A549 (cell line): ENCODE results near the gene ZDHHC19.

Experiments used
- CEBPB ChIP-seq, 2 experiments: fragments of >200 bp in 1 of 2; sonication (Bioruptor Twin) in 1 of 2; formaldehyde crosslinking in 1 of 2; IDR thresholded peaks; 2 replicates each; pipeline ENCODE4 v1.6.1; 2012 to 2016
- CHD2 ChIP-seq: fragments of 150-350 bp; IDR thresholded peaks from 2 replicates; pipeline ENCODE4 v1.6.1; 2014; ENCODE audit warnings: low read length; ENCODE audit not compliant: partially characterized antibody
- ESRRA ChIP-seq: fragments of 150-350 bp; IDR thresholded peaks from 2 replicates; pipeline ENCODE4 v1.6.1; 2014; ENCODE audit warnings: mild to moderate bottlenecking, low read length, borderline replicate concordance
- HDAC2 ChIP-seq: fragments of 200-600 bp; sonication (generic); IDR thresholded peaks from 2 replicates; pipeline ENCODE4 v1.6.1; 2016
- JUN ChIP-seq, 2 experiments: fragments of >200 bp; sonication (Bioruptor Twin); formaldehyde crosslinking; IDR thresholded peaks; 2 replicates in 1 of 2; 3 replicates in 1 of 2; pipeline ENCODE4 v1.6.1; 2016 to 2017
- MAFK ChIP-seq: fragments of 450-650 bp; IDR thresholded peaks from 2 replicates; pipeline ENCODE4 v1.6.1; 2014; ENCODE audit not compliant: partially characterized antibody
- MYC ChIP-seq: IDR thresholded peaks from 2 replicates; pipeline ENCODE4 v1.6.1; 2012; ENCODE audit warnings: mild to moderate bottlenecking, inconsistent platforms, low read length, improper control_type of control experiment, borderline replicate concordance
- NPAS2 ChIP-seq: fragments of 250-450 bp; sonication (Bioruptor Pico); IDR thresholded peaks from 2 replicates; pipeline ENCODE4 v1.8.0; 2022; ENCODE audit warnings: mild to moderate bottlenecking, moderate library complexity, borderline replicate concordance
- NR3C1 ChIP-seq: fragments of >200 bp; sonication (Bioruptor Twin); formaldehyde crosslinking; IDR thresholded peaks from 3 replicates; pipeline ENCODE4 v1.6.1; 2017
- POLR2A ChIP-seq: IDR thresholded peaks from 2 replicates; pipeline ENCODE4 v1.6.1; 2012; ENCODE audit warnings: mild to moderate bottlenecking, low read length
- ZFP36 ChIP-seq: fragments of 450-650 bp; IDR thresholded peaks from 2 replicates; pipeline ENCODE4 v1.6.1; 2014; ENCODE audit warnings: borderline replicate concordance; ENCODE audit not compliant: partially characterized antibody
- TF ChIP-seq, protein P1 (sequence below): fragments of >200 bp; sonication (Bioruptor Twin); formaldehyde crosslinking; IDR thresholded peaks from 3 replicates; pipeline ENCODE4 v1.5.1; 2016
- TF ChIP-seq, protein P2 (sequence below): IDR thresholded peaks from 2 replicates; pipeline ENCODE4 v1.6.1; 2012
- TF ChIP-seq, protein P3 (sequence below): fragments of 200-600 bp; sonication (generic); IDR thresholded peaks from 2 replicates; pipeline ENCODE4 v1.6.1; 2016; ENCODE audit warnings: antibody characterized with exemption, mild to moderate bottlenecking, moderate library complexity

DNA sequence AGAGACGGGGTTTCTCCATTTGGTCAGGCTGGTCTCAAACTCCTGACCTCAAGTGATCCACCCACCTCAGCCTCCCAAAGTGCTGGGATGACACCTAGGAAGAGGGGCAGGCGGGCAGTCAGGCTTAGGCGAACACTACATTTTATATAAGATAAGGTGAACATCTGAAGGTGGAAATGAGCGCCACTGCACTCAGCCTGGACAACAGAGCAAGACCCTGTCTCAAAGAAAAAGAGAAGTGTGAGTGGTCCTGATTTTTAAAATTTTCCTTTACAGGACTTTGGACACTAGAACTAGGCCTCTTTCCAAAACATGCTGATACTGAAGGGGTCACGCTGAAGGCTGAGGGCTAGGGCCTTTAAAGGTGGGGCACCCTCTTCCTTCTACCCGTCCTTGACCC lies 48.0 kb downstream of the ZDHHC19 start:
- TF ChIP-seq, protein P1, sequence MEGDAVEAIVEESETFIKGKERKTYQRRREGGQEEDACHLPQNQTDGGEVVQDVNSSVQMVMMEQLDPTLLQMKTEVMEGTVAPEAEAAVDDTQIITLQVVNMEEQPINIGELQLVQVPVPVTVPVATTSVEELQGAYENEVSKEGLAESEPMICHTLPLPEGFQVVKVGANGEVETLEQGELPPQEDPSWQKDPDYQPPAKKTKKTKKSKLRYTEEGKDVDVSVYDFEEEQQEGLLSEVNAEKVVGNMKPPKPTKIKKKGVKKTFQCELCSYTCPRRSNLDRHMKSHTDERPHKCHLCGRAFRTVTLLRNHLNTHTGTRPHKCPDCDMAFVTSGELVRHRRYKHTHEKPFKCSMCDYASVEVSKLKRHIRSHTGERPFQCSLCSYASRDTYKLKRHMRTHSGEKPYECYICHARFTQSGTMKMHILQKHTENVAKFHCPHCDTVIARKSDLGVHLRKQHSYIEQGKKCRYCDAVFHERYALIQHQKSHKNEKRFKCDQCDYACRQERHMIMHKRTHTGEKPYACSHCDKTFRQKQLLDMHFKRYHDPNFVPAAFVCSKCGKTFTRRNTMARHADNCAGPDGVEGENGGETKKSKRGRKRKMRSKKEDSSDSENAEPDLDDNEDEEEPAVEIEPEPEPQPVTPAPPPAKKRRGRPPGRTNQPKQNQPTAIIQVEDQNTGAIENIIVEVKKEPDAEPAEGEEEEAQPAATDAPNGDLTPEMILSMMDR = no peak
- no peak for TF ChIP-seq NR3C1
- TF ChIP-seq, protein P2, sequence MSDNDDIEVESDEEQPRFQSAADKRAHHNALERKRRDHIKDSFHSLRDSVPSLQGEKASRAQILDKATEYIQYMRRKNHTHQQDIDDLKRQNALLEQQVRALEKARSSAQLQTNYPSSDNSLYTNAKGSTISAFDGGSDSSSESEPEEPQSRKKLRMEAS = no peak
- TF ChIP-seq MYC = no peak
- TF ChIP-seq HDAC2 = no peak
- TF ChIP-seq CHD2 = no peak
- no peak for TF ChIP-seq JUN (IDR thresholded peaks at IDR 0.05)
- no peak for TF ChIP-seq MAFK
- TF ChIP-seq ZFP36 = no peak
- TF ChIP-seq ESRRA = no peak
- no peak for TF ChIP-seq POLR2A
- no peak for TF ChIP-seq NPAS2 (CRISPR knock-in tag)
- TF ChIP-seq, protein P3, sequence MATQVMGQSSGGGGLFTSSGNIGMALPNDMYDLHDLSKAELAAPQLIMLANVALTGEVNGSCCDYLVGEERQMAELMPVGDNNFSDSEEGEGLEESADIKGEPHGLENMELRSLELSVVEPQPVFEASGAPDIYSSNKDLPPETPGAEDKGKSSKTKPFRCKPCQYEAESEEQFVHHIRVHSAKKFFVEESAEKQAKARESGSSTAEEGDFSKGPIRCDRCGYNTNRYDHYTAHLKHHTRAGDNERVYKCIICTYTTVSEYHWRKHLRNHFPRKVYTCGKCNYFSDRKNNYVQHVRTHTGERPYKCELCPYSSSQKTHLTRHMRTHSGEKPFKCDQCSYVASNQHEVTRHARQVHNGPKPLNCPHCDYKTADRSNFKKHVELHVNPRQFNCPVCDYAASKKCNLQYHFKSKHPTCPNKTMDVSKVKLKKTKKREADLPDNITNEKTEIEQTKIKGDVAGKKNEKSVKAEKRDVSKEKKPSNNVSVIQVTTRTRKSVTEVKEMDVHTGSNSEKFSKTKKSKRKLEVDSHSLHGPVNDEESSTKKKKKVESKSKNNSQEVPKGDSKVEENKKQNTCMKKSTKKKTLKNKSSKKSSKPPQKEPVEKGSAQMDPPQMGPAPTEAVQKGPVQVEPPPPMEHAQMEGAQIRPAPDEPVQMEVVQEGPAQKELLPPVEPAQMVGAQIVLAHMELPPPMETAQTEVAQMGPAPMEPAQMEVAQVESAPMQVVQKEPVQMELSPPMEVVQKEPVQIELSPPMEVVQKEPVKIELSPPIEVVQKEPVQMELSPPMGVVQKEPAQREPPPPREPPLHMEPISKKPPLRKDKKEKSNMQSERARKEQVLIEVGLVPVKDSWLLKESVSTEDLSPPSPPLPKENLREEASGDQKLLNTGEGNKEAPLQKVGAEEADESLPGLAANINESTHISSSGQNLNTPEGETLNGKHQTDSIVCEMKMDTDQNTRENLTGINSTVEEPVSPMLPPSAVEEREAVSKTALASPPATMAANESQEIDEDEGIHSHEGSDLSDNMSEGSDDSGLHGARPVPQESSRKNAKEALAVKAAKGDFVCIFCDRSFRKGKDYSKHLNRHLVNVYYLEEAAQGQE = no peak
- no peak for TF ChIP-seq CEBPB (IDR thresholded peaks at IDR 0.05)
